ENCODE results near the gene DIP2B. TPM values are rescaled to one million over a fixed set of nuclear protein-coding genes. Genes with fewer than 3 reads are reported as not detected.

Gene DIP2B
- total and polyA plus RNA-seq, 2 of the 13 experiments (the other 11 are each of a cell fraction or from before 2014, with no cell fraction given), result 32.1 to 35.8 TPM

DNA sequence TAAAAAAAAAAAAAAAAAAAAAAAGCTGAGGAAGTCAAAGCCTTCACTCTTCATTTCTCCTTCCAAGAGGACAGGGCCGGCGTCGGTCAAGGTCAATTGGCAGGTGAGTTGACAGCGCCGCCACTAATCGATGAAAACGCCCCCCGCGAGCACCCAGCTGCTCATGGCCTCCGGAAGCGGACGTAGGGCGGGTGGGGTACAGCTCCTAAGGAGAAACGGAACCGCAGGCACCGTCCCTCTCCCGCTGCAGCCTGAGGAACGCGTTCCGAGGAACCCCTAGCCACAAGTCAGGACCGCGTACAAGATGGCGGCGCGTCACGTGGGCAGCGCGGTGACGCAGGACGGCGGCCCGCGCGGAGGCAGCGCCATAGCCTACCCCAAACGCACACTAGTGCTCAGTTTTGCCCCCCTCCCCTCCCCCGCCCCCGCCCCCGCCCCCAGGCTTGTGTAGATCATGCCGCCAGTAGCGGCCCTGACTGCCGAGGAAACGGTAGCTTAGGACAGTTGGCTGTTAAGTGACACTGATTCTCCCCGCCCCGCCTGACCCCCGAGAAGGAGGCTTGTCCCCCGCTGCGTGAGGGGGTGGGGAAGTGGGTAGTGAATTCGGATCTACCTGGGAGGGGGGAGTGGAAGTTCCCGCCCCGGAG, 259.0 kb downstream of the DIP2B start, which contains the start of gene ATF1 (continued):
- TF ChIP-seq, protein P1, sequence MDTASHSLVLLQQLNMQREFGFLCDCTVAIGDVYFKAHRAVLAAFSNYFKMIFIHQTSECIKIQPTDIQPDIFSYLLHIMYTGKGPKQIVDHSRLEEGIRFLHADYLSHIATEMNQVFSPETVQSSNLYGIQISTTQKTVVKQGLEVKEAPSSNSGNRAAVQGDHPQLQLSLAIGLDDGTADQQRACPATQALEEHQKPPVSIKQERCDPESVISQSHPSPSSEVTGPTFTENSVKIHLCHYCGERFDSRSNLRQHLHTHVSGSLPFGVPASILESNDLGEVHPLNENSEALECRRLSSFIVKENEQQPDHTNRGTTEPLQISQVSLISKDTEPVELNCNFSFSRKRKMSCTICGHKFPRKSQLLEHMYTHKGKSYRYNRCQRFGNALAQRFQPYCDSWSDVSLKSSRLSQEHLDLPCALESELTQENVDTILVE (CRISPR knock-in tag; IDR thresholded peaks at IDR 0.05), result peak; percentile 90
- TF ChIP-seq POLR2AphosphoS5 (IDR thresholded peaks at IDR 0.05; ENCODE audit: low read depth, low read length), result peak; percentile 95
- TF ChIP-seq CENPX (CRISPR knock-in tag; IDR thresholded peaks at IDR 0.05), result no peak
- TF ChIP-seq MLLT10 (CRISPR knock-in tag; IDR thresholded peaks at IDR 0.05), result no peak
- TF ChIP-seq, protein P2, sequence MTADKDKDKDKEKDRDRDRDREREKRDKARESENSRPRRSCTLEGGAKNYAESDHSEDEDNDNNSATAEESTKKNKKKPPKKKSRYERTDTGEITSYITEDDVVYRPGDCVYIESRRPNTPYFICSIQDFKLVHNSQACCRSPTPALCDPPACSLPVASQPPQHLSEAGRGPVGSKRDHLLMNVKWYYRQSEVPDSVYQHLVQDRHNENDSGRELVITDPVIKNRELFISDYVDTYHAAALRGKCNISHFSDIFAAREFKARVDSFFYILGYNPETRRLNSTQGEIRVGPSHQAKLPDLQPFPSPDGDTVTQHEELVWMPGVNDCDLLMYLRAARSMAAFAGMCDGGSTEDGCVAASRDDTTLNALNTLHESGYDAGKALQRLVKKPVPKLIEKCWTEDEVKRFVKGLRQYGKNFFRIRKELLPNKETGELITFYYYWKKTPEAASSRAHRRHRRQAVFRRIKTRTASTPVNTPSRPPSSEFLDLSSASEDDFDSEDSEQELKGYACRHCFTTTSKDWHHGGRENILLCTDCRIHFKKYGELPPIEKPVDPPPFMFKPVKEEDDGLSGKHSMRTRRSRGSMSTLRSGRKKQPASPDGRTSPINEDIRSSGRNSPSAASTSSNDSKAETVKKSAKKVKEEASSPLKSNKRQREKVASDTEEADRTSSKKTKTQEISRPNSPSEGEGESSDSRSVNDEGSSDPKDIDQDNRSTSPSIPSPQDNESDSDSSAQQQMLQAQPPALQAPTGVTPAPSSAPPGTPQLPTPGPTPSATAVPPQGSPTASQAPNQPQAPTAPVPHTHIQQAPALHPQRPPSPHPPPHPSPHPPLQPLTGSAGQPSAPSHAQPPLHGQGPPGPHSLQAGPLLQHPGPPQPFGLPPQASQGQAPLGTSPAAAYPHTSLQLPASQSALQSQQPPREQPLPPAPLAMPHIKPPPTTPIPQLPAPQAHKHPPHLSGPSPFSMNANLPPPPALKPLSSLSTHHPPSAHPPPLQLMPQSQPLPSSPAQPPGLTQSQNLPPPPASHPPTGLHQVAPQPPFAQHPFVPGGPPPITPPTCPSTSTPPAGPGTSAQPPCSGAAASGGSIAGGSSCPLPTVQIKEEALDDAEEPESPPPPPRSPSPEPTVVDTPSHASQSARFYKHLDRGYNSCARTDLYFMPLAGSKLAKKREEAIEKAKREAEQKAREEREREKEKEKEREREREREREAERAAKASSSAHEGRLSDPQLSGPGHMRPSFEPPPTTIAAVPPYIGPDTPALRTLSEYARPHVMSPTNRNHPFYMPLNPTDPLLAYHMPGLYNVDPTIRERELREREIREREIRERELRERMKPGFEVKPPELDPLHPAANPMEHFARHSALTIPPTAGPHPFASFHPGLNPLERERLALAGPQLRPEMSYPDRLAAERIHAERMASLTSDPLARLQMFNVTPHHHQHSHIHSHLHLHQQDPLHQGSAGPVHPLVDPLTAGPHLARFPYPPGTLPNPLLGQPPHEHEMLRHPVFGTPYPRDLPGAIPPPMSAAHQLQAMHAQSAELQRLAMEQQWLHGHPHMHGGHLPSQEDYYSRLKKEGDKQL (CRISPR knock-in tag; IDR thresholded peaks at IDR 0.05; ENCODE audit: low read depth), result no peak
- TF ChIP-seq MEIS2 (CRISPR knock-in tag; IDR thresholded peaks at IDR 0.05), result no peak
- TF ChIP-seq RXRB (CRISPR knock-in tag; IDR thresholded peaks at IDR 0.05; ENCODE audit: borderline replicate concordance), result peak; percentile 59; the same call in 1 of the 2 replicates
- TF ChIP-seq, protein P3, sequence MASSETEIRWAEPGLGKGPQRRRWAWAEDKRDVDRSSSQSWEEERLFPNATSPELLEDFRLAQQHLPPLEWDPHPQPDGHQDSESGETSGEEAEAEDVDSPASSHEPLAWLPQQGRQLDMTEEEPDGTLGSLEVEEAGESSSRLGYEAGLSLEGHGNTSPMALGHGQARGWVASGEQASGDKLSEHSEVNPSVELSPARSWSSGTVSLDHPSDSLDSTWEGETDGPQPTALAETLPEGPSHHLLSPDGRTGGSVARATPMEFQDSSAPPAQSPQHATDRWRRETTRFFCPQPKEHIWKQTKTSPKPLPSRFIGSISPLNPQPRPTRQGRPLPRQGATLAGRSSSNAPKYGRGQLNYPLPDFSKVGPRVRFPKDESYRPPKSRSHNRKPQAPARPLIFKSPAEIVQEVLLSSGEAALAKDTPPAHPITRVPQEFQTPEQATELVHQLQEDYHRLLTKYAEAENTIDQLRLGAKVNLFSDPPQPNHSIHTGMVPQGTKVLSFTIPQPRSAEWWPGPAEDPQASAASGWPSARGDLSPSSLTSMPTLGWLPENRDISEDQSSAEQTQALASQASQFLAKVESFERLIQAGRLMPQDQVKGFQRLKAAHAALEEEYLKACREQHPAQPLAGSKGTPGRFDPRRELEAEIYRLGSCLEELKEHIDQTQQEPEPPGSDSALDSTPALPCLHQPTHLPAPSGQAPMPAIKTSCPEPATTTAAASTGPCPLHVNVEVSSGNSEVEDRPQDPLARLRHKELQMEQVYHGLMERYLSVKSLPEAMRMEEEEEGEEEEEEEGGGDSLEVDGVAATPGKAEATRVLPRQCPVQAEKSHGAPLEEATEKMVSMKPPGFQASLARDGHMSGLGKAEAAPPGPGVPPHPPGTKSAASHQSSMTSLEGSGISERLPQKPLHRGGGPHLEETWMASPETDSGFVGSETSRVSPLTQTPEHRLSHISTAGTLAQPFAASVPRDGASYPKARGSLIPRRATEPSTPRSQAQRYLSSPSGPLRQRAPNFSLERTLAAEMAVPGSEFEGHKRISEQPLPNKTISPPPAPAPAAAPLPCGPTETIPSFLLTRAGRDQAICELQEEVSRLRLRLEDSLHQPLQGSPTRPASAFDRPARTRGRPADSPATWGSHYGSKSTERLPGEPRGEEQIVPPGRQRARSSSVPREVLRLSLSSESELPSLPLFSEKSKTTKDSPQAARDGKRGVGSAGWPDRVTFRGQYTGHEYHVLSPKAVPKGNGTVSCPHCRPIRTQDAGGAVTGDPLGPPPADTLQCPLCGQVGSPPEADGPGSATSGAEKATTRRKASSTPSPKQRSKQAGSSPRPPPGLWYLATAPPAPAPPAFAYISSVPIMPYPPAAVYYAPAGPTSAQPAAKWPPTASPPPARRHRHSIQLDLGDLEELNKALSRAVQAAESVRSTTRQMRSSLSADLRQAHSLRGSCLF (CRISPR knock-in tag; IDR thresholded peaks at IDR 0.05; ENCODE audit: borderline replicate concordance), result no peak
- TF ChIP-seq, protein P4, sequence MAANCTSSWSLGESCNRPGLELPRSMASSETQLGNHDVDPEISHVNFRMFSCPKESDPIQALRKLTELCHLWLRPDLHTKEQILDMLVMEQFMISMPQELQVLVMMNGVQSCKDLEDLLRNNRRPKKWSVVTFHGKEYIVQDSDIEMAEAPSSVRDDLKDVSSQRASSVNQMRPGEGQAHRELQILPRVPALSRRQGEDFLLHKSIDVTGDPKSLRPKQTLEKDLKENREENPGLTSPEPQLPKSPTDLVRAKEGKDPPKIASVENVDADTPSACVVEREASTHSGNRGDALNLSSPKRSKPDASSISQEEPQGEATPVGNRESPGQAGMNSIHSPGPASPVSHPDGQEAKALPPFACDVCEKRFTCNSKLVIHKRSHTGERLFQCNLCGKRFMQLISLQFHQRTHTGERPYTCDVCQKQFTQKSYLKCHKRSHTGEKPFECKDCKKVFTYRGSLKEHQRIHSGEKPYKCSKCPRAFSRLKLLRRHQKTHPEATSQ (CRISPR knock-in tag; IDR thresholded peaks at IDR 0.05; ENCODE audit: borderline replicate concordance), result no peak
- peak; percentile 89 for TF ChIP-seq AGO2 (optimal IDR thresholded peaks at IDR 0.05; ENCODE audit: low read depth, low read length)
- TF ChIP-seq, protein P5, sequence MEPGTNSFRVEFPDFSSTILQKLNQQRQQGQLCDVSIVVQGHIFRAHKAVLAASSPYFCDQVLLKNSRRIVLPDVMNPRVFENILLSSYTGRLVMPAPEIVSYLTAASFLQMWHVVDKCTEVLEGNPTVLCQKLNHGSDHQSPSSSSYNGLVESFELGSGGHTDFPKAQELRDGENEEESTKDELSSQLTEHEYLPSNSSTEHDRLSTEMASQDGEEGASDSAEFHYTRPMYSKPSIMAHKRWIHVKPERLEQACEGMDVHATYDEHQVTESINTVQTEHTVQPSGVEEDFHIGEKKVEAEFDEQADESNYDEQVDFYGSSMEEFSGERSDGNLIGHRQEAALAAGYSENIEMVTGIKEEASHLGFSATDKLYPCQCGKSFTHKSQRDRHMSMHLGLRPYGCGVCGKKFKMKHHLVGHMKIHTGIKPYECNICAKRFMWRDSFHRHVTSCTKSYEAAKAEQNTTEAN (CRISPR knock-in tag; conservative IDR thresholded peaks at IDR 0.05), result no peak
- TF ChIP-seq SMARCE1 (IDR thresholded peaks at IDR 0.05; ENCODE audit: borderline replicate concordance), result no peak
- no peak for TF ChIP-seq KAT2B (IDR thresholded peaks at IDR 0.05; ENCODE audit: borderline replicate concordance, low read depth, low read length)
- peak; percentile 82 for TF ChIP-seq GABPB1 (CRISPR knock-in tag; IDR thresholded peaks at IDR 0.05)
